GM18526 (cell line): ENCODE data around the gene EHD4.

ENCODE experiments used
- POLR2A ChIP-seq: IDR thresholded peaks from 3 replicates; pipeline ENCODE4 v1.6.1; 2011; ENCODE audit not compliant: insufficient read length; ENCODE audit errors: extremely low read depth

EHD4 gene

GRCh38 chr15:41999290-42000285 lies 27.2 kb upstream of the EHD4 start:
- TF ChIP-seq POLR2A = no peak

- no peak for TF ChIP-seq POLR2A
Observed at GRCh38 chr15:41997845-41998244, 25.5 kb upstream of the EHD4 start.

- no peak for TF ChIP-seq POLR2A
Observed at GRCh38 chr15:41996921-41997592, 24.7 kb upstream of the EHD4 start.

- no peak for TF ChIP-seq POLR2A
Observed at GRCh38 chr15:41996376-41996775, 24.0 kb upstream of the EHD4 start.

- no peak for TF ChIP-seq POLR2A
Observed at GRCh38 chr15:41995476-41995855, 23.1 kb upstream of the EHD4 start.

GRCh38 chr15:41994772-41995475 lies 22.6 kb upstream of the EHD4 start:
- TF ChIP-seq POLR2A = no peak

- no peak for TF ChIP-seq POLR2A
Observed at GRCh38 chr15:41994171-41994650, 21.9 kb upstream of the EHD4 start.

- no peak for TF ChIP-seq POLR2A
Observed at GRCh38 chr15:41993472-41994170, 21.3 kb upstream of the EHD4 start.

- no peak for TF ChIP-seq POLR2A
Observed at GRCh38 chr15:41992803-41993190, 20.4 kb upstream of the EHD4 start.

- no peak for TF ChIP-seq POLR2A
Observed at GRCh38 chr15:41992151-41992802, 19.9 kb upstream of the EHD4 start.

GRCh38 chr15:41990691-41991090 lies 18.3 kb upstream of the EHD4 start:
- no peak for TF ChIP-seq POLR2A

GRCh38 chr15:41990243-41990605 lies 17.9 kb upstream of the EHD4 start:
- TF ChIP-seq POLR2A = no peak

GRCh38 chr15:41989573-41990242 lies 17.4 kb upstream of the EHD4 start:
- TF ChIP-seq POLR2A = no peak
